ENCODE data around the gene ATP10A. TPM values are rescaled to one million over a fixed set of nuclear protein-coding genes. Genes with fewer than 3 reads are reported as not detected.
"Not testable (repeated sequence)": the region's sequence is repeated elsewhere in the genome, so short reads cannot be mapped to it uniquely, and the experiment has no call there.

Gene ATP10A
- total RNA-seq, 1 donor from 2014 or later: 5.7 TPM

GRCh38 chr15:25860885-25861866, 2.0 kb downstream of the ATP10A start:
- intact Hi-C loops (cut with DNase I): no loop called here
- DNase-seq (ENCODE audit: low spot score) (no peak), ATAC-seq (peak; percentile 9)

DNA sequence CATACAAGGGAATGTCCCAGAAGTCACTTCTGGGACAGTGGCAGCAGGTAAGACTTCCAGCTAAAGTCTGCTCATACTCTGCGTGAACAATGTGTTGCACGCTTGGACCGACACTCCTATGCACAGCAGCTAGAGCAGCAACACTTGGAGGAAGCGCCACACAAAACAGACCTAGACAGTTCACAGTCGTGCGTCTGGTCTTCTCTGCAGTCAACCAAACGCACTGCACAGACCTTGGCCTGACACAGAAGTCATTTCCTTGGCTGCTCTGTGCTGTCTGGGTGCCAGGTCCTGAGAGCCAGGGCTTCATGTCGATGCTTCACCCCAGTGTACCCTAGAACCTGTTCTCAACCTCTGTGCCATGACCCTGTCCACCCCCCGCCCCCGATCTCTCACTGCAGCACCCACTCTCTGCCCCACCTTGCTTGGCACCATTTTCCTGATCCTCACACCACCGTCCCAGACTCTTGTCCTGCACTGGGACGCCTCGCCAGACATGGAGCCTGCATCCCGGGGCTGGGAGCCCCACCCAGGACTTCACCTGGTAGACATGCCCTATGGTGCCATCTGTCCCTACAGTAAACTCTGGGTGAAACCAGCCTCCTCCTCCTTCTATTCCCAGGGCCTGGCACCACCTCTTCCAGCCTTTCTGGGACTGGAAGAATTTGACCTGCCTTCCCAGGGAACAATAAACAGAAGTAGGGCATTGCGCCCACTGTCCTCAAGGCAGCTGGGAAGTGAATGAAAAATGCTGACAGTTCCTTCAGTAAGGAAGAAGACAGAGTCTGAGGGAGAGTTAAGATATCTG, 3.1 kb downstream of the ATP10A start:
- DNase-seq (ENCODE audit: low spot score): no peak
- ATAC-seq: peak; percentile 49
- intact Hi-C loops (cut with DNase I): no loop called here

GRCh38 chr15:25858952-25859760, 4.0 kb downstream of the ATP10A start:
- intact Hi-C loops (cut with DNase I): no loop called here
- ATAC-seq (no peak), DNase-seq (ENCODE audit: low spot score) (no peak)

GRCh38 chr15:25856059-25856458, 7.1 kb downstream of the ATP10A start:
- ATAC-seq; intact Hi-C loops (cut with DNase I); DNase-seq (ENCODE audit: low spot score): not testable (repeated sequence)

DNA sequence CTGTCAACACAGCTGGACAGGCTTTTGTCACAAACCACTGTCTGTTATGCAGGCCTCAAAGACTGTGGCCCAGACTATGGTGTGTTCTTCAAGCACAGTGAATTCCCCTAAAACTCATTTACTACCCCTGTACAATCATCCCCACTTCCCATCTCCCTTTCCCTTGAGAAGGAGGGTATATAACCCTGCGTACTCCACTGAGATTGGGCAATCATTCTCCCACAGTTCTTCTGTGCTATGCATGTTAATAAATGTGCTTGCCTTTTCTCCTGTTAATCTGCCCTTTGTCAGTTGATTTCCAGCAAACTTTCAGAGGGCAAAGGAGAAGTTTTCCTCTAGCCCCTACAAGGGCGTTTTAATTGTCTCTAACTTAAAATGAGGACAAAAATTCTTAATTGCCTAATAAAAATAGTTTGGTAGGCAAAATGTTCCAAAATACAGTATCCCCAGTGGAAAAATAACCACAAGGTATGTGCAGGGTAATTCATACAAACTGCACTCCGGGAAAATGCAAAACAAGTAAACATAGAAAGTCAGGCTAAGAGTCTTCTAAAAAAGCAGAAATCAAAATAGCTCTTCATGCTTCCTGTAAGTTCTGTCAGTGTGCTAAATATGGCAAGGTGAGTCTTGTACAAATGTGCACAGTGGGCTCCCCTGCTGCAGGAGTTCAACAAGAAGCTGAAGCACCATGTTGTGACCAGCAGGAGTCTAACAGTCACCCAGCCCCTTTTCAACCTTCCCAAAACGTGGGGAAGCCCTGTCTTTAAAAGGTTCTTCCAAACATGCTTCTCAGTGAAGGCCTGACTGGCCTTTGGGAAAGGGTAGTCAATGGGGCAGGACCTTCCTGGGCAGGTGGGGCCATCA, 10.2 kb downstream of the ATP10A start:
- ATAC-seq (no peak), DNase-seq (ENCODE audit: low spot score) (no peak)
- intact Hi-C loops (cut with DNase I): loop anchor here (1.0 kb wide), 1 partner anchor 88 kb away; no protein-coding TSS in a partner anchor

DNA sequence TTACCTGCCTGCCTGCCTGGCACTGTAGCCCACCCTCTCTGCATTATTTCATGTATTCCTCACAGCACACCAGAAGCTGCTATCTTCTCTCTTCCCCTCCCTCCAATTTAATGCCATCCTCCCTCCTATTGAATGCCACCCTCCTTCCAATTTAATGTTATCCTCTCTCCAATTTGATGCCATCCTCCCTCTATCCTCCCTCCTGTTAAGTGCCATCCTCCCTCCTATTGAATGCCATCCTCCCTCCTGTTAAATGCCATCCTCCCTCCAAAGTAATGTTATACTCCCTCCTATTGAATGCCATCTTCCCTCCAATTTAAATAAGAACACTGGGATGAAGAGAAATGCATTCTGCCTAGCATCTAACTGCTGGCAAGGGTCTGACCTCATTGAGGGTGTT, 11.1 kb downstream of the ATP10A start:
- ATAC-seq (no peak), DNase-seq (ENCODE audit: low spot score) (no peak)
- intact Hi-C loops (cut with DNase I): loop anchor here (1.0 kb wide), 1 partner anchor 87 kb away; no protein-coding TSS in a partner anchor

DNA sequence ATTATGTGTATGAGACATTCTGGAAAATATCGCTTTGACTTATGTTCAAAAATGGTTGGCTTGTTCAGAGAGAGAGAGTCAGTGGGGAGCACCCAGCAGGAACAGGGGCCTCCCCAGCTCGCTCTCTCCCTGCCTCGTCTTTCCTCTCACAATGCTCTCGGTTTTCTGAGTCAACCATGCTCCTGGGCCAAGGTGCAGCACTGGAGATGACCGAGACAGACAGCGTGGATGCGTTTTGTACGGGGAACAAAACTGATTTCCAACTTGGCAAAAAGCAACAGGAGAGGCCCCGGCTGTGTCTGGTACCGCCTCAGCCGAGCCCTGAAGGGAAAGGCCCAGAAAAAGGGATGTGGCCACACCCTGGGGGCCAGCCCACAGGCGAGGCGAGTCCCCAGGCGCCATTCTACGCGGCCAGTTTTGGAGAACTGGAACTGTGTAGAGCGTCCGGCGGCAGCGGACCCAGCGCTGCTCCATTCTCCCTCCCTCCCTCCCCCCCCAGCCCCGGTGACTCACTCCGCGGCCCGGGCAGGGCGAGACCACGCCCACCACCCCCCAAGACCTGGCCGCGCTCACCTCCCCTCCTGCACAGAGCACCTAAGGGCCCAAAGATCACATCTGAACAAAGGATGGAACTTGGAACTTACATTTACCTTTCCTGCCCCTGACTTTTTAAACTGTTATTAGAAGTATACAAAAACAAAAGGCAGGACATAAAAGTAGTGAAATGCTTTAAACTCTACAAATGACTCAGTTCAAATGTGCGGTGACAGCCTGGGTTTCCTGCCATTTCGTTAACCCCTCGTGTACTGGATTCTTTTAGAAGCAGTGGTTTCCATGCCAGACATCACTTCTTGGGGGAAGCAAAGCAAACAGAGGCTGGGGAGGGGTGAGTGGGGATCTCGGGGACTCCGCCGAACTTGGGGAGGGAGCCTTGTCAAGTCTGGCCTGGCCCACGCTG, 12.7 kb downstream of the ATP10A start:
- peak; percentile 84 for ATAC-seq
- peak; percentile 79 for DNase-seq (ENCODE audit: low spot score)
- intact Hi-C loops (cut with DNase I): no loop called here

DNA sequence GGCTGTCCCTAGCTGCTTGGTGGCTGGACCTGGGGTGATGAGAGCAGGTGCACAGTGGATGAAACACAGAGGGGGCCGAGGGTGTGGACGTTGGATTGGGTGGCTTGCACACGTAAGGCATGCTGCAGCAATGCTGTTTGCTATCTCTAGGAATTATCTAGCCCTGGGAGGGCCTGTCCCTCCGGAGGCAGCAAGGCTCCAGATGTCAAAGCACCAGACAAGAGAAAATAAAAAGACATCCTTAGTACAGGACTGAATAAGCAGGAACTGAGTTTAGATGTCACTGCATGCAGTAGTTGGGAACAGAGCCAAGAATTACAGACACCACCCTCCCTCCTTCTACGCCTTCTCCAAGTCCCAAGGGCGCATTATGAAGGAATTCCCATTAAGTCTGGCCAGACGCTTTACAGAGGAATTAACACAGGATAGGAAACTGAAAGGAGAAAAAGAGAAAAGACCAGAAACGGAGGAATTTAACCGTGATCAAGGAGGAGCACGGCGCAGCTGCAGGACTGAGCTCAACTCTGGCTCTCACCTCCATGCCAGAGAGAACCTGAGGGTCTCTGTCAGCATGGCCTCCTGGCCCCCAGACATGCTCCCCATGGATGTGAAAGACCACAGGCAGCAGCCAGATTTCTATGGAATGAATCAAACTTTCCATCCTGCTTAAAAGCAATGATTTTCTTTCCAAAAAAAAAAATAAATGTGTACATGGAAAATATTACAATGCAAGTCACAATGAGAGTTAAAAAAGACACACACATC, 13.8 kb downstream of the ATP10A start:
- peak; percentile 73 for ATAC-seq
- intact Hi-C loops (cut with DNase I): no loop called here
- DNase-seq (ENCODE audit: low spot score): no peak

GRCh38 chr15:25848784-25849156, 14.4 kb downstream of the ATP10A start:
- ATAC-seq (no peak), DNase-seq (ENCODE audit: low spot score) (no peak)
- intact Hi-C loops (cut with DNase I): no loop called here

- intact Hi-C loops (cut with DNase I): no loop called here
- DNase-seq (ENCODE audit: low spot score): no peak
- no peak for ATAC-seq
These were observed 14.8 kb downstream of the ATP10A start for GRCh38 chr15:25848325-25848724.

DNA sequence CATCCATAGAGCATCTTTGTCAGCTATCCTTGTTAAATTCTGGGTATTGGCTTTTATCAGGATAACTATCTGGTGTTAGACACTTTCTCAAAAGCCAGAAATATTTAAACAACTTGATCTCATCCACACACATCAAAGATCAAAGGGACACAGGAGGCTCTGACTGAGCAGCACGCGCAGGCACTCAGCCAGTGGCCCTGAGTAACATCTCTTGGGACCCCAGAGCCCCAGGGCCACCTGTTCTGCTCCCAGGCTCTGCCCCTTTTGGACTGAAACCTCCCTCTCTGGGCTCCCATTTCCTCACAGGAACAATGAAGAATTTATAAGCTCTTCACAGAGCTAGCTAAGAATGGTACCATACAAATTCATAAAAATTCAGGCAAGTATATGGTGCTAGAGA, 16.1 kb downstream of the ATP10A start:
- intact Hi-C loops (cut with DNase I): no loop called here
- no peak for ATAC-seq
- no peak for DNase-seq (ENCODE audit: low spot score)

GRCh38 chr15:25846377-25846776, 16.8 kb downstream of the ATP10A start:
- intact Hi-C loops (cut with DNase I): no loop called here
- no peak for ATAC-seq

DNA sequence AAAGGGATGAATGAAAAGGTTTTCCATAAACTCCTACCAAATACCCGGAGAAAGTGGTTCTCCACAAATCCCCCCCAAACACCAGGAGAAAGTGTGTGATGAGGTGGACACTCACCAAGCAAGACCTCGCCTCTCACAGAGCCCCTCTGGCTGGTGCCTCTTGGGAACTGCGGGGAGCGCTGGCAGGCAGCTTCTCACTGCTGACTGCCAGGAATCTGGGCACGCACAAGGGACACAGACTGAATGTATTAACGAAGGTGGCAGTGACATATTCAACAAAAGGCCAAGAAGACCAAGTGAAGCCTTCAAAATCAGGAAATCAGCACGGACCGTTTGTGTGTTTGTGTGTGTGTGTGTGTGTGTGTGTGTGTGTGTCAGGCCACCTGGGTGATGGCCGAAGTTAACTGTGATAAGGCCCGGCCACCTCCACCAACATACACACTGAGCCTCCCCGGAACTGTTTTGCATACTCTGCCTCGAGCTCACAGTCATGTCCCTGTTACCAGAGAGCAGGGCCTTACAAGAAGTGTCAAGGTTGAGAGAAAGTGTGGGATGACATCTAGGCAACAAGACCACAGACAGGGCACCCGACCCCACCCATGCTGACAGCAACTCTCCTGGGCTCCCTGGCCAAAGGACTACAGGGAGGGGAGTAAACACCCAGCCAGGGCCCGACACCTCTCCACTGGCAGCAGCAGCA, 18.0 kb downstream of the ATP10A start:
- ATAC-seq (no peak), DNase-seq (ENCODE audit: low spot score) (no peak)
- intact Hi-C loops (cut with DNase I): no loop called here

More at GRCh38 chr15:25846377-25846776, 16.8 kb downstream of the ATP10A start:
- no peak for DNase-seq (ENCODE audit: low spot score)

- no peak for DNase-seq (ENCODE audit: low spot score)
- ATAC-seq: no peak
- intact Hi-C loops (cut with DNase I): no loop called here
These were observed 18.6 kb downstream of the ATP10A start for GRCh38 chr15:25844542-25844941.

- intact Hi-C loops (cut with DNase I): no loop called here
- ATAC-seq (no peak), DNase-seq (ENCODE audit: low spot score) (no peak)
These were observed 19.1 kb downstream of the ATP10A start for GRCh38 chr15:25844076-25844475.

Measured in sciatic nerve (tissue), 2 donors.